K562 (cell line): Measurements from ENCODE around the gene PRMT3.

Experiments
- DPF2 ChIP-seq: fragments of 450-650 bp; IDR thresholded peaks from 2 replicates; pipeline ENCODE4 v1.6.1; 2016
- KDM5B ChIP-seq: fragments of 200-600 bp; sonication (generic); IDR thresholded peaks from 2 replicates; pipeline ENCODE4 v1.6.1; 2012; ENCODE audit warnings: low read depth, mild to moderate bottlenecking, moderate library complexity, low read length, control low read depth, inconsistent platforms; ENCODE audit not compliant: insufficient replicate concordance
- NFYB ChIP-seq: IDR thresholded peaks from 2 replicates; pipeline ENCODE4 v1.6.1; 2011; ENCODE audit warnings: mild to moderate bottlenecking, moderate library complexity; ENCODE audit not compliant: insufficient read length; ENCODE audit errors: extremely low read depth
- TAF1 ChIP-seq: IDR thresholded peaks from 2 replicates; pipeline ENCODE4 v1.6.1; 2011; ENCODE audit warnings: mild to moderate bottlenecking, low read length, moderate library complexity; ENCODE audit not compliant: insufficient read depth, control insufficient read depth, severe bottlenecking; ENCODE audit errors: extremely low read depth
- TOE1 ChIP-seq, 2 experiments: fragments of 450-650 bp in 1 of 2; sonication (generic) in 1 of 2; formaldehyde crosslinking in 1 of 2; IDR thresholded peaks; 2 replicates each; pipeline versions ENCODE4 v1.7.1 to v1.8.0; 2016 to 2022; ENCODE audit warnings: borderline replicate concordance in 2 of 2, mild to moderate bottlenecking in 2 of 2, antibody characterized with exemption in 1 of 2, inconsistent platforms in 1 of 2, low read depth in 1 of 2, missing genetic modification reagents in 1 of 2, moderate library complexity in 1 of 2
- ZBTB5 ChIP-seq: fragments of 450-650 bp; IDR thresholded peaks from 2 replicates; pipeline ENCODE4 v1.6.1; 2017; ENCODE audit warnings: antibody characterized with exemption
- ZC3H4 ChIP-seq: sonication (generic); formaldehyde crosslinking; IDR thresholded peaks from 2 replicates; pipeline ENCODE4 v1.9.0; 2021; ENCODE audit warnings: missing genetic modification reagents, borderline replicate concordance
- ZNF41 ChIP-seq: fragments of 250-450 bp; sonication (Bioruptor Pico); conservative IDR thresholded peaks from 2 replicates; pipeline ENCODE4 v1.4.0; 2020; ENCODE audit warnings: mild to moderate bottlenecking
- ZZZ3 ChIP-seq: fragments of 450-650 bp; IDR thresholded peaks from 2 replicates; pipeline ENCODE4 v1.6.1; 2016; ENCODE audit warnings: antibody characterized with exemption, mild to moderate bottlenecking, moderate library complexity

- TF ChIP-seq TOE1 (IDR thresholded peaks at IDR 0.05; ENCODE audit: borderline replicate concordance), result no peak
- TF ChIP-seq TOE1 (CRISPR knock-in tag; IDR thresholded peaks at IDR 0.05; ENCODE audit: borderline replicate concordance, low read depth), result no peak
- no peak for TF ChIP-seq DPF2
- no peak for TF ChIP-seq ZNF41 (CRISPR knock-in tag)
- no peak for TF ChIP-seq ZBTB5
- no peak for TF ChIP-seq ZZZ3
- TF ChIP-seq NFYB, result no peak
- no peak for TF ChIP-seq KDM5B
- TF ChIP-seq ZC3H4 (CRISPR knock-in tag), result no peak
- no peak for TF ChIP-seq TAF1
Measured at GRCh38 chr11:20448834-20449233, 61.3 kb downstream of the PRMT3 start.
